ENCODE measurements around the gene GPC6.
A peak's percentile ranks its signal among the peaks of the same experiment; 100 is the strongest.

The GPC6 gene

GRCh38 chr13:93226065-93226622 is 463 bp upstream of the GPC6 start:
- peak; percentile 67 for DNase-seq
- Histone ChIP-seq H3K79me2 (ENCODE audit: control insufficient read depth, insufficient read depth, low read length) (peaks cover 35% of the 10 kb centered on the region), H2AK5ac (ENCODE audit: low read length) (no peak overlapping the region), H3K27ac (ENCODE audit: low read depth, low read length) (no peak overlapping the region), H3K4me3 (ENCODE audit: low read length) (peak overlapping the region; percentile 13), H3K4me1 (ENCODE audit: control insufficient read depth, low read depth, low read length) (peaks cover 2% of the 10 kb centered on the region), H3K79me1 (ENCODE audit: low read length) (no peaks in the 10 kb centered on the region), H3K56ac (ENCODE audit: low read length) (peak overlapping the region; percentile 85), H2BK15ac (replicated peaks; ENCODE audit: low read depth) (no peak overlapping the region), H3K4me2 (ENCODE audit: low read length) (peak overlapping the region; percentile 47), H2BK5ac (ENCODE audit: low read length) (peak overlapping the region; percentile 46), H3K18ac (ENCODE audit: low read length) (no peak overlapping the region), H3K9ac (ENCODE audit: low read length) (peak overlapping the region; percentile 66), H4K5ac (ENCODE audit: low read length) (no peak overlapping the region), H4K8ac (ENCODE audit: low read depth, low read length) (no peak overlapping the region), H2BK120ac (ENCODE audit: low read depth, low read length) (no peak overlapping the region), H3K4ac (ENCODE audit: low read depth, low read length) (peak overlapping the region; percentile 70), H3K23ac (ENCODE audit: low read length) (no peak overlapping the region), H3K36me3 (ENCODE audit: control insufficient read depth, insufficient read depth, low read length) (no peaks in the 10 kb centered on the region), H3K27me3 (ENCODE audit: insufficient read depth, low read length, poor library complexity) (no peaks in the 10 kb centered on the region)
- WGBS (ENCODE audit: extremely low coverage, insufficient coverage, low lambda C conversion rate): no CpG with 5 or more reads among the region's 5 CpGs

GRCh38 chr13:93227280-93227877 is 772 bp downstream of the GPC6 start:
- no peak overlapping the region for H4K8ac ChIP-seq (ENCODE audit: low read depth, low read length)
- H3K4me1 ChIP-seq (ENCODE audit: control insufficient read depth, low read depth, low read length): peaks cover 2% of the 10 kb centered on the region
- H3K4me3 ChIP-seq (ENCODE audit: low read length): peak overlapping the region; percentile 88
- no CpG with 5 or more reads among the region's 55 CpGs for WGBS (ENCODE audit: extremely low coverage, insufficient coverage, low lambda C conversion rate)
- H4K5ac ChIP-seq (ENCODE audit: low read length): no peak overlapping the region
- no peaks in the 10 kb centered on the region for H3K36me3 ChIP-seq (ENCODE audit: control insufficient read depth, insufficient read depth, low read length)
- H3K27me3 ChIP-seq (ENCODE audit: insufficient read depth, low read length, poor library complexity): no peaks in the 10 kb centered on the region
- H3K27ac ChIP-seq (ENCODE audit: low read depth, low read length): peak overlapping the region; percentile 84
- DNase-seq: peak; percentile 80
- peaks cover 38% of the 10 kb centered on the region for H3K79me2 ChIP-seq (ENCODE audit: control insufficient read depth, insufficient read depth, low read length)
- H2BK120ac ChIP-seq (ENCODE audit: low read depth, low read length): no peak overlapping the region
- H3K9ac ChIP-seq (ENCODE audit: low read length): peak overlapping the region; percentile 94
- peak overlapping the region; percentile 75 for H3K18ac ChIP-seq (ENCODE audit: low read length)
- no peaks in the 10 kb centered on the region for H3K79me1 ChIP-seq (ENCODE audit: low read length)
- no peak overlapping the region for H2AK5ac ChIP-seq (ENCODE audit: low read length)
- peak overlapping the region; percentile 58 for H3K4me2 ChIP-seq (ENCODE audit: low read length)
- H3K56ac ChIP-seq (ENCODE audit: low read length): peak overlapping the region; percentile 93
- H2BK5ac ChIP-seq (ENCODE audit: low read length): peak overlapping the region; percentile 78
- peak overlapping the region; percentile 82 for H3K4ac ChIP-seq (ENCODE audit: low read depth, low read length)
- H3K23ac ChIP-seq (ENCODE audit: low read length): peak overlapping the region; percentile 75
- no peak overlapping the region for H2BK15ac ChIP-seq (replicated peaks; ENCODE audit: low read depth)

GRCh38 chr13:93227878-93228642 is 1.5 kb downstream of the GPC6 start:
- H3K79me2 ChIP-seq (ENCODE audit: control insufficient read depth, insufficient read depth, low read length): peaks cover 38% of the 10 kb centered on the region
- H3K4me1 ChIP-seq (ENCODE audit: control insufficient read depth, low read depth, low read length): peaks cover 2% of the 10 kb centered on the region

GRCh38 chr13:93228643-93228937 is 2.0 kb downstream of the GPC6 start:
- H3K79me2 ChIP-seq (ENCODE audit: control insufficient read depth, insufficient read depth, low read length): peaks cover 42% of the 10 kb centered on the region
- H3K79me1 ChIP-seq (ENCODE audit: low read length): peaks cover 3% of the 10 kb centered on the region
- no CpG with 5 or more reads among the region's 9 CpGs for WGBS (ENCODE audit: extremely low coverage, insufficient coverage, low lambda C conversion rate)
- H3K27me3 ChIP-seq (ENCODE audit: insufficient read depth, low read length, poor library complexity): no peaks in the 10 kb centered on the region
- DNase-seq: no peak
- no peaks in the 10 kb centered on the region for H3K36me3 ChIP-seq (ENCODE audit: control insufficient read depth, insufficient read depth, low read length)
- H2BK15ac ChIP-seq (replicated peaks; ENCODE audit: low read depth): peak overlapping the region; percentile 79
- H3K4me3 ChIP-seq (ENCODE audit: low read length): peak overlapping the region; percentile 88
- H3K56ac ChIP-seq (ENCODE audit: low read length): peak overlapping the region; percentile 93
- H3K27ac ChIP-seq (ENCODE audit: low read depth, low read length): peak overlapping the region; percentile 84
- H3K4me2 ChIP-seq (ENCODE audit: low read length): peak overlapping the region; percentile 35
- no peak overlapping the region for H3K23ac ChIP-seq (ENCODE audit: low read length)
- H4K8ac ChIP-seq (ENCODE audit: low read depth, low read length): no peak overlapping the region
- peak overlapping the region; percentile 94 for H3K9ac ChIP-seq (ENCODE audit: low read length)
- no peak overlapping the region for H4K5ac ChIP-seq (ENCODE audit: low read length)
- no peak overlapping the region for H2AK5ac ChIP-seq (ENCODE audit: low read length)
- H3K4me1 ChIP-seq (ENCODE audit: control insufficient read depth, low read depth, low read length): peaks cover 2% of the 10 kb centered on the region
- H3K4ac ChIP-seq (ENCODE audit: low read depth, low read length): peak overlapping the region; percentile 70
- peak overlapping the region; percentile 29 for H2BK5ac ChIP-seq (ENCODE audit: low read length)
- peak overlapping the region; percentile 62 for H2BK120ac ChIP-seq (ENCODE audit: low read depth, low read length)
- H3K18ac ChIP-seq (ENCODE audit: low read length): peak overlapping the region; percentile 75

More at GRCh38 chr13:93227878-93228642, 1.5 kb downstream of the GPC6 start:
- Histone ChIP-seq H3K4ac (ENCODE audit: low read depth, low read length) (peak overlapping the region; percentile 70), H3K79me1 (ENCODE audit: low read length) (no peaks in the 10 kb centered on the region), H4K8ac (ENCODE audit: low read depth, low read length) (no peak overlapping the region), H2BK15ac (replicated peaks; ENCODE audit: low read depth) (peak overlapping the region; percentile 79), H2AK5ac (ENCODE audit: low read length) (no peak overlapping the region), H4K5ac (ENCODE audit: low read length) (no peak overlapping the region), H3K27ac (ENCODE audit: low read depth, low read length) (peak overlapping the region; percentile 84), H3K4me3 (ENCODE audit: low read length) (peak overlapping the region; percentile 88), H3K23ac (ENCODE audit: low read length) (no peak overlapping the region), H3K56ac (ENCODE audit: low read length) (peak overlapping the region; percentile 93), H2BK5ac (ENCODE audit: low read length) (peak overlapping the region; percentile 78), H3K9ac (ENCODE audit: low read length) (peak overlapping the region; percentile 94), H3K36me3 (ENCODE audit: control insufficient read depth, insufficient read depth, low read length) (no peaks in the 10 kb centered on the region), H3K4me2 (ENCODE audit: low read length) (peak overlapping the region; percentile 58), H3K18ac (ENCODE audit: low read length) (peak overlapping the region; percentile 75), H3K27me3 (ENCODE audit: insufficient read depth, low read length, poor library complexity) (no peaks in the 10 kb centered on the region), H2BK120ac (ENCODE audit: low read depth, low read length) (peak overlapping the region; percentile 62)
- DNase-seq: peak; percentile 97
- no CpG with 5 or more reads among the region's 62 CpGs for WGBS (ENCODE audit: extremely low coverage, insufficient coverage, low lambda C conversion rate)

GRCh38 chr13:93230261-93230855 is 3.8 kb downstream of the GPC6 start:
- Histone ChIP-seq H3K36me3 (ENCODE audit: control insufficient read depth, insufficient read depth, low read length) (no peaks in the 10 kb centered on the region), H3K4me2 (ENCODE audit: low read length) (no peak overlapping the region), H3K79me2 (ENCODE audit: control insufficient read depth, insufficient read depth, low read length) (peaks cover 53% of the 10 kb centered on the region), H3K9ac (ENCODE audit: low read length) (no peak overlapping the region), H3K27me3 (ENCODE audit: insufficient read depth, low read length, poor library complexity) (no peaks in the 10 kb centered on the region), H2BK120ac (ENCODE audit: low read depth, low read length) (no peak overlapping the region), H2BK5ac (ENCODE audit: low read length) (no peak overlapping the region), H3K18ac (ENCODE audit: low read length) (no peak overlapping the region), H2AK5ac (ENCODE audit: low read length) (no peak overlapping the region), H2BK15ac (replicated peaks; ENCODE audit: low read depth) (no peak overlapping the region), H4K8ac (ENCODE audit: low read depth, low read length) (no peak overlapping the region), H3K27ac (ENCODE audit: low read depth, low read length) (no peak overlapping the region), H3K4ac (ENCODE audit: low read depth, low read length) (no peak overlapping the region), H3K4me1 (ENCODE audit: control insufficient read depth, low read depth, low read length) (no peaks in the 10 kb centered on the region), H3K23ac (ENCODE audit: low read length) (no peak overlapping the region), H3K79me1 (ENCODE audit: low read length) (peaks cover 5% of the 10 kb centered on the region), H3K56ac (ENCODE audit: low read length) (no peak overlapping the region), H4K5ac (ENCODE audit: low read length) (no peak overlapping the region), H3K4me3 (ENCODE audit: low read length) (no peak overlapping the region)
- no peak for DNase-seq

Measured in mesendoderm (in vitro differentiated cells).